SHP77 (cell line): ENCODE data around the gene TMIE.
A peak's percentile ranks its signal among the peaks of the same experiment; 100 is the strongest.
"Not testable (repeated sequence)": the region's sequence is repeated elsewhere in the genome, so short reads cannot be mapped to it uniquely, and the experiment has no call there.

Experiments
- DNase-seq, 2 experiments: peaks; one replicate each; lab custom pipeline; 2025; lab: John Stamatoyannopoulos, UW

TMIE gene

DNA sequence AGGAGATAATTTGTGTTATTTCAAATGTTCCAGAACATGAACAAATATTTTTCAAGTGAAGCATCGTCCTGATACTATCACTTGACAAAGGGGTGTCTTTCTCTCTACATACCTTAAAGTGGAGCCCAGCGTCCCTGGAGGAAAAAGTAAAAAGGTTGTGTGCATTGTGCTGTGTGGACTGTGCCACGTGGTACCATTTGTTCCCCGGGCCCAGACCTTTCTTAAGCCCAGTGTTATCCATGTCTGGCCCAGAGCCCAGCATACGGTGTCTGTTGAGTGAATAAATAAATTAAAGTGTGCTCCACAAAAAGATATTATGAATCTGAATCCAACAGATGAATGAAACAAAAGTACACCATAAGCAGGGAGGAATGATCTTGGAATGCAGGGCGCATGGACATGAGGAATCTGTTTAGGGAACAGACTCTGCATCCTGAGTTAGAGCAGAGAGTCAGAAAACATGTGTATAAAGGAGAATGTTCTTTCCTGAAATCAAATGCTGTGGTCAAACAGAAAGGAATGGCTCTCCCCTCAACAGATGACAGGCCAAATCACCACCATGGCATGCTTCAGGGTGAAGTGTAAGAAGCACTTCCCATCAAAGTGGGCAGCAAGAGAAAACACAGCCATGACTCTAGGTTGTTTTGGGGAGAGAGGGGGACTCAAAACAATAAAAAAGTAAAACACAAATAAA lies 24.6 kb downstream of the TMIE start:
- no peak for DNase-seq

DNA sequence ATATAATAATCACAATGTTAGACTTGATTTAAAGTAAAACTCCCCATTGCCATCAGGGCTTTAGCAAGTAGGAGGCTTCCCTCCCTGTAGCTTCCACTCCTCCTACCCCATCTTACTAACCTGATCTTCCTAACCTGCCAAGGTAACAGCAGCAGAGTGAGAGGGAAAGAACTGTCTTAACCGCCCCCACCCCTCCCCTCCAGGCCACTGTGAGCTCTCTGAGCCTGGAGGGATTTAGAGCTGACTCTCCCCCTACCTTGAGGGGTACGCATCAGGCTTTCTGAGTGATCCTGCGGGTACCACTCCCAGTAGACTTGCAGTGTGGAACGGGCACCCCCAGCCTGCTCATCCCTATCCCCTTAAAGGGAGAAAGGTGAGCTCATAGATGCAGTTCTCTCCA lies 27.8 kb downstream of the TMIE start:
- no peak for DNase-seq

DNA sequence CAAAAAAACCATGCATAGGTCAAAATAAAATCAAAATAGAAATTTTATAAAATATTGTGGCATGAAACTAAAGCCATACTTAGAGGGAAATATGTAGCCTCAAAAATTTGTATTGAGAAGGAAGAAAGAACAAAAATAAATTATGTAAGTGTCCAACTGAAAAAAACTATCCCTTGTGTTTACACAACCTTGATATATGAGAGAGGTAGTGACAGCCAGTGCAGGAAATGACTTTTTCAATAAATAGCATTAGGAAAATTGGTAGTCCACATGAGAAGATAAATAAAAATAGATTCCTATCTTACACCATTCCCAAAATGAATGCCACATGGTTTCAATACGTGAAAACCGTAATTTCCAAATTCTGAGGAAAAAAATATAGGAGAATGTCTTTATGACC lies 29.6 kb downstream of the TMIE start:
- DNase-seq = no peak

DNA sequence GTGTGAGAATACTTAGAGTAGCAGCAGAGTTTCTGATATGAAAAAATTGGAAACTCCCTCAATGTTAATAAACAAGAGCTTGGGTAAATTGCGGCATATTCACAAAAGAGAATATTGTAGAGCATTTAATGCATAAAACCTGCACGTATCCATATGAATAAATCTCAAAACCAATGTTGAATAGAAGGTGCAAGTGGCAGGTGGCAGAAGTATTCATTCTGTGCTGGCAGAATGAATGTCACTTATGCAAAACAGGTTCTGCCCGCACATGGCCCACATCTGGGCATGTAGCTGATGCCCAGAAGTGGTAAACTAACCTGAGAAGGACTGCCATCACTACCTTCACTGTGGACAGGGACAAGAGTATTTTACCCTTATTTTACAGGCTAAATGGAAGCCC lies 30.6 kb downstream of the TMIE start:
- no peak for DNase-seq

DNA sequence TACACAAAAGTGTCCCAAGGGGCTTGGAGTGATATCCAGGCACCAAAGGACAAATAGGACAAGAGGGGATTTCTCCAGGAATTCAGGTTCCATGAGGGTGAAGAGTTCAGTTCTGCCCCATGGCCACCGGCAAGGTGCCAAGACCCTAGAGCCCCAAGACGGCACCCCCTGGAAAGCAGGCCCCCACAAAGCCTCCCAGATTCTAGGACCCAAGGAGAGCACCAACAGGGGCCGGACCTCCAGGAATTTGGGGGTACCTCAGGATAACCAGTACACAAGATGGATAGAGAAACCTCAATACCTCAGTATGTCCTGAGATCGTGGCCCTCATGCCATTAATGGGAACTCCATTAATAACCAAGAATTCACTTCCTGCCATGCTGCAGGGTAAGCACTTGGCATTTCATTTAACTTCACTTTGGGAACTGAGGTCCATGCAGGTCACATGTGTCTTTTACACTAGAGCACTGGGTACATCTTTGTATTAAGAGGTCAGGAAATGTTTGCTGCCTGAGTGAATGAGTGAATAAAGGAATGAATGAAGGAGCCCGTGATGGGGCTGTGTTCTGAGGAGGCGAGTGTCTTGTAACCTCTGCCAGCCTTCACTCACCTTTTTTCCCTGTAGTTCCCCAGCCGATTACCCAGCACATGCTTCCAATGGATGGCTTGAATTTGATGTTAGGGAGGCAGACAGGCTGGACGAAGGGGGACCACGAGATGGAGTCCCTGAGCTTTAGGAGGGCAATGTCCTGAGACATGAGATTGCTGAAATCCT lies 32.0 kb downstream of the TMIE start:
- DNase-seq = no peak

DNA sequence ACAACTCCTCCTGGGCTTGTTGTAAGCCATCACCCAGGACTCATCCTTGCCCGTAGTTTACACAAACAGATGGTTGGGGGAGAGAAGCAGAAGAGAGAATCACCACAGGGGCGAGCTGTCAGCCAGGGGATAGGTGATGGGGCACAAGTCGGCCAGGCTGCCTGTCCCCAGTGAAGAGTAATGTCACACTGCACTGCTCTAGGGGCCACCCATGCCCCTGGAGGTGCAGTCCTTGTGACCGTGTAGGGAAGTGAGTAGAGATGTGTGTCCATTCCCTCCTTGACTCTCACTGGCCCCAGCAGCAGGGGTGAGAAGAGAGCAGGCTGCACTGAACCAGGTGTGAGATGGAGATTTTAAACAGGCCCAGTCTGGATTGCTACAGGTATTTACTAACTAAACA lies 33.6 kb downstream of the TMIE start:
- DNase-seq = no peak

DNA sequence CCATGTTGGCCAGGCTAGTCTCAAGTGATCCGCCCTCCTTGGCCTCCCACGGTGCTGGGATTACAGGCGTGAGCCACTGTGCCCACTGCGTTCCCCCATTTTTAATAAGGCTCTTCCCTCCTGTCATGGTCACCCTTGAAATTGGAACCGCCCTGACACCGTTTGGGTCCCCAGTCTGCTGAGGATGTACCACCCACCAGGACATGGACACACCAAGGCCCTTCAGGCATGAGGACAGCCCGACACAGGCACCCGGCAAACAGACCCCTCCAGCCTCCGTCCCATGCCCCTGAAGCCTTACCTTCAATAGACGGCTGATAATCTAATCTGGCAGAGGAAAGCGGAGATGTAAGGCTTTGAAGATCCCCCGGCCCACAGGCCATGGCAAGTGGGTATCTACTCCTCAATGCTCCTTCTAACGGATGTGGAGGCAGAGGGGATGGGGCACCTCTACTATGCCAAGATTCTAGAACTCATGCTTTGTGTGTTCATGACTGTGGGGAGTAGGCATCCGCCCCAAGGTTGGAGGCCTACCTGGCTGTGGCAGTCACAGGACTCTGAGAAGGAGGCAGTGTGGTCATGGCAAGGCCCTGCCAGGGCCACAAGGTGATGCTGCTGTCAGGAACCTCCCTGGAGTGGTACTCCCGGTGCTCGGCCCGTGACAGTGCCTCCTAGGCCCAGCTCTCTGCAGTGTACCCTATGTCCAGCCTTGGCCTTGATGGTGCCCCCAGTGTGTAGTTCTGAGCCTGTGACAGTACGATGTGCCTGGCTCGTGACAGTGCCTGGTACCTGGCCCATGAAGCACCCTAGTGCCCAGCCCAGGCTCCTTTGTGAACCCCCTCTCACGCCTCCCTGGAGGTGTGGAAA lies 35.0 kb downstream of the TMIE start:
- DNase-seq = no peak

DNA sequence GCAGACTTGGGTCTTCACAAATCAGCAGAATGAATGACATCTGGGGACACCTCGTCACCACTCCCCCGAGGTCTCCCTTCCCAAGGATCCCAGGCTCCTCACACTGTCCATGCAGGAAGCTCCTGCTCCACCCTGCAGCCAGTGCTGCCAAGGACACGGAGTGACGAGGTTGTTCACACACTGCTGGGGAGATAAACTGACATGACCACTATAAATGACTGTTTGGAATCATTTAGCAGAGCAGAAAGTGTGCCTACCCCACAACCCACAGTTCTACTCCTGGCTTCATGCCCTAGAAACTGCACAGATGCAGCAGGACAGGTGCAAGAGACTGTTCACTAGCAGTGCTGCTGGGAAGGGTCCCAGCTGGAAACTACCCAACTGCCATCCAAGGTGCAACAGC lies 36.1 kb downstream of the TMIE start:
- peak in 1 of 2 experiments; percentile 19 for DNase-seq

DNA sequence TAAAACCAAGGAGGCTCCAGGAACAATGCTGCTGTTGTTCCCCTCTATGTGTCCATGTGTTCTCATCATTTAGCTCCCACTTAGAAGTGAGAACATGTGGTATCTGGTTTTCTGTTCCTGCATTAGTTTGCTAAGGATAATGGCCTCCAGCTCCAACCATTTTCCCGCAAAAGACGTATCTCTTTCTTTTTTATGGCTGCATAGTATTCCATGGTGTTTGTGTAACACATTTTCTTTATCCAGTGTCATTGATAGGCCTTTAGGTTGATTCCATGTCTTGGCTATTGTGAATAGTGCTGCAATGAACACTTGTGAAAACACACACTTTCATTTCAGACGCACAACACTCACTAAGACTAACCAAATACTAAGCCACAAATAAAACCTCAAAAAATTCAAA lies 38.4 kb downstream of the TMIE start:
- DNase-seq = not testable (repeated sequence)

DNA sequence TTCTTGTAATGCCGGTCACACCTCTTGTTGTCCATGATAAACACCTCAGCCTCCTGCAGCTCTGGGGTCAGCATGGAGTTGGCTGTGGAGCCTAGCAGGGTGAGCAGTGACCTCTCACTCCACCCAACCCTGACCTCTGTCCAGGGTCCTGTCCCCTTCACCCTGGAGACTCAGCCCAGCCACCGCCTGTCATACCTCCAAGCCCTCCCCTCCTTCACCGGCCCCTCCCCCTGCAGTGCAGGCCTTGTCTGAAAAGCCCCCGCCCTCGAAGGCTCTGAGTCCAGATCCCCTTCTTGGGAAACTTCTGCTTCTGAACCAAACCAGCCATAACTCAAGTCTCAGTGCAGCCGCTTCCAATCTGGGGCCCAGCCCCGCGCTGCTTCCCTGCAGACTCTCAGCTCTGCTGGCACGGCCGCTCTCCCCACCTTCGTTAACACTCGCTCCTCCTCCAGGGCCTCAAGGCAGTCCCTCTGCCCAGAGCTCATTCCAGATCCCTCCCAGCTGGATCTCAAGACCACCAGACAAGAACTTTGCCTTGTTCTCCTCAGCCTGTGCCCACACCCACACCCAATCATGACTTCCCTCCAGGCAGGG lies 41.9 kb downstream of the TMIE start:
- DNase-seq = no peak

DNA sequence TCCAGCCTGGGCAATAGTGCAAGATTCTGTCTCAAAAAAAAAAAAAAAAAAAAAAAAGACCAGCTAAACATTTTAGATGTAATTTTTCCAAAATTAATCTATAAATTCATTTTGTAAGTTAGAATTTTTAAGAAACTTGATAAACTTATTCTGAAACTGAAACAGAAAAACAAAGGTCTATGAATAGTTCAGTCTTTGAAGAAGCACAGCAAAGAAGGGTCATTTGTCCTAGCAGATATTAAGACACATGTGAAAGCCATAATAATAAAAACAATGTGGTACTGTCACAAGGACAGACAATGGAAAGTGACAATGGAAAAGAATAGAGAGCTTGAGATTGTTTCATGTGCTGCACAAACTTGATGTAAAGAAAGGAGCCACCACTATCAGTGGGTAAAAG lies 45.5 kb downstream of the TMIE start:
- no peak for DNase-seq

DNA sequence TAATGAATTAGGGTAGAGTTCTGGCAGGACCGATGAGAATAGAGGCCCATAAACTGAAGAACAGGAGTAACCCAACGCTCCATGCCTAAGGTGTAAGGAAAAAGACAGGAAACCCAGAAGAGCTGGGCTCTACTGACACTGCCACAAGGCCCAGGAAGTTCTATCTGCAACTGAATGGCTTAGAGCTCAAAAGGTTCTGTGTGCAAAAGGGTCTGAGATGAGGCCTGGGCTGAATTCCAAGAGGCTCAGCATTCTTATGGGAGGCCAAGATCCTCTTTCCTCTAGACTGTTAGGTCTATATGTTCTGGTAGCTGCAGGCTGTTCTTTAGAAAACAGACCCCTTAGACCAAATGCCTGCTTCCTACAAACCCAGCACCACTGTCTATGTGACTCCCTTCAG lies 47.0 kb downstream of the TMIE start:
- DNase-seq = no peak

DNA sequence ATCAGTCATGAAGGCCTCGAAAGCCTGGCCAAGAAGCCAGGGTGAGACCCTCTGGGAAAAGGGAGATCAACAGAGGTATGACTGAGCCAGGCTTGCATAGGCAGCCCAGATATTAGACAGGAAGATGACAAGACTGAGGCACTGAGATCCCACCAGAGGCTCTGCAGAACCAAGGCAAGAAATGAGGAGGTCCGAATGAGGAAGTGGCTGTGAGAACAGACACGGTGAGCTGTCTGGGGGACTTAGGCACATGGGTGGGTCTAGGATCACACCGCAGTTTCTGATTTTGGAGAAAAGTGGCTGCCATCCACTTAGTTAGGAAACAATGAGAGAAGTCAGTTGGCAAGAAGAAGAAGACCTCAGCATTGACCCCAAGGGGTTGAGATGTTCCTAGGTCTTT lies 47.9 kb downstream of the TMIE start:
- DNase-seq = no peak

DNA sequence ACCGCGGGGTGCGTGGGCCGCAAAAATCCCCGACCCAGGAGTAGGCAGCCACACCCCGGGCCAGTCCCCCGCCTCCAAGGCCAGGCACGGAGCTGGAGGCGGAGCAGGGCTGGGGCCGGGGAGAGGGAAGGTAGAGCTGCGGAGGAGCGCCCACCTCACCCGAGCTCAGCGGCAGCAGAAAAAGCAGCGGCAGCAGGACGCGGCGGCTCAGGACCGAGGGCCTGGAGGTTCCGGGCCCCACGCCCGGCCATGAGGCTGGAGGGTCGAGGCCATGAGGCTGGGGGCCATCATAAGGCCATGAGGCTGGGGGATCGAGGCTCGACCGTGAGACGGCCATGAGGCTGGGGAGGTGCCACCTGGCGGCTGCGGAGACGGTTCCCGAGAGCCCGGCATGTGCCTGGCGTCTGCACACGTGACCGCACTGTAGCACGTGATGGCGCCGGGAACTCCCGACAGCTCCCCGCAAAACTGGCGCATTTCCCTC lies 49.4 kb downstream of the TMIE start:
- no peak for DNase-seq

DNA sequence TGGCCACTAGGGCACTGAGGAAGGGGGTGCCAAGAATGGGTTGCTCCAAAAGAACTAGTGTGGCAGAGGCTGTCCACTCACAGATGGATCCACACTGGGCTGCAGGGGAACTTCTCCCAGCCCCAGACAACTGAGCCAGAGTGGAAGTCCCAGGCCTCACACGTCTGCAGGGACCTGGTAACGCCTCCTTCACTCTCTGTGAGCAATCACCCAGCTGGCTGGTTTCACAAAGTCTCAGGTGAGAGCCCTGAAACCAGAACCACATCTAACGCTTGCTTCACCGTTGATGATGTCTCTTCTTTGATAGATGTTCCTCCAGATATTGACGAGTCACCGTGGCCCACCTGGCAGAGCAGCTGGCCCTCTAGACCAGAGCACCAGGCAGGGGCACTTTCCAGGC lies 51.9 kb downstream of the TMIE start:
- not testable (repeated sequence) for DNase-seq

DNA sequence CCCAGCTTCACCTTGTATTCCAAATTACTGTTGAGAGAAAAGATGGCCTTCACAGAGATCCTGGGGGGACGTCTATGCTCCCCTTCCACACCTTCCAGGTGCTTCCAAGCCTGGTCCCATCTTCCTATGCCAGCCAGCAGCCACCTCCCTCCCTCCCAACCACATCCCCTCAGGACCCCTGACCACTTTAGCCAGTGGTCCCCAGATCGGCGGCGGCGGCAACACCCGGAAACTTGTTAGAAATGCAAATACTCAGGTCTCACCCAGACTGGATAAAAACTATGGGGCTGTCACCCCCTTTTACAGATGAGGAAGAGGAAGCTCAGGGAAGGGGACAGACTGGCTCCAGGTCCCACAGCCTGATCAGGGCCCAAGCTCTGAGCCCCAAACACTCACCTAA lies 54.5 kb downstream of the TMIE start:
- no peak for DNase-seq

DNA sequence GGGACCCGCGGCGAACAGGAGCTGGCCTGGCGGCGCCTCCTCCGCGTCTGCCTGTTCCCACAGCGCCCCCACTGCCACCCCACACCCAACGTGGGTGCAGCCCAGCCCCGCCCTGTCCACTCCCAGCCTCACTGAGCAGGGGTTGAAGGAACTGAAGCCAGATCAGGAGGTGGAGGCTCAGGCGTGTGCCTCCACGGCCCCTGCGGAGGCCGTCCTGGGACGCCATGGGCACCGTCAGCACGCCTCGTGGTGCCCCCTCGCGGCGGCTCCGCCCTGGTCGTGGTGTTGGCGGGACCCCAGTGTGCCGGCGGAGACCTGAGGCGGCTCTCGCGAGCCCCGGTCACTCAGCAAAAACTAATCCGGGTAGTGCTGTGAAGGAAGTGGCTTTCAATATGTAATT lies 55.5 kb downstream of the TMIE start:
- DNase-seq = no peak

DNA sequence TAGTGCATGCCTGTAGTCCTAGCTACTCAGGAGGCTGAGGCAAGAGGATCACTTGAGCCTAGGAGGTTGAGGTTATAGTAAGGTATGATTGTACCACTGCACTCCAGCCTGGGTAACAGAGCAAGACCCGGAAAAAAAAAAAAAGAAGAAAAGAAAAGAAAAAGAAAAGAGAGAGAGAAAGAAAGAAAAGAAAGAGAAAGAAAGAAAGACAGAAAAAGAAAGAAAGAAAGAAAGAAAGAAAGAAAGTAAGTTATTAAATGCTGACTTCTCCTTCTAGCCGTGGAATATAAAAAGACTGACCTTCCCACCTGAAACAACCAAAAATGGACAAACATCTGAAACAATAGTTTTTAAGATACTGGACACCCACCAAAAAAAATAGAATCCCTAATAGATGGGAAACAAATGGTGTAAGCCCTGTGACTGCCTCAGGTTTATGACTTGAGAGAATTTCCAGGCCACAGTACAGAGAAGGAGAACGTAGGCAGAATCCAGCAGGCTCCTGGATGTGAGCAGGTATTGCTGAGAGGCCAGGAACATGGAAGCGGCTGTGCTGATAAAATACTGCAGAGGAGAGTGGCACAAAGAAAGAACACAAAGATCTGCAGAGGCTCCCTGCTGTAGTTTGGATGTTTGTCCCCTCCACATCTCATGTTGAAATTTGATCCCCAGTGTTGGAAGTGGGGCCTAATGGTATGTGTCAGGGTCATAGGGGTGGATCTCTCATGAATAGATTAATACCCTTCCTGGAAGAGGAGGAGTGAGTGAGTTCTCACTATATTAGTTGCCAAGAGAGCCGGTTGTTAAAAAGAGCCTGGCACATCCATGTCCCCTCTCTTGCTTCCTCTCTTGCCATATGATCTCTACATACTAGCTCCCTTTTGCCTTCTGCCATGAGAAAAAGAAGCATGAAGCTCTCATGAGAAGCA lies 58.3 kb downstream of the TMIE start:
- DNase-seq = no peak
